Fibroblast of the aortic adventitia (primary cell): ENCODE data around the gene SLC24A3. TPM values are rescaled to one million over a fixed set of nuclear protein-coding genes. Genes with fewer than 3 reads are reported as not detected.

Source experiments
- DNase-seq: peaks from one replicate; pipeline ENCODE4 v3.0.0-alpha.2; 2010; ENCODE audit warnings: low read depth
- H3K4me3 ChIP-seq: 2 replicates; pipeline ENCODE4 v1.5.1; 2011; ENCODE audit warnings: low read depth, mild to moderate bottlenecking, control low read depth, low read length, moderate library complexity
- total RNA-seq: library from RNA; depleted of rRNA; stranded (reverse); fragments of >200 nt; gene quantifications from 2 replicates; pipeline ENCODE4 v1.2.3, GENCODE V29; 2012; ENCODE audit warnings: low replicate concordance
- TF ChIP-seq, protein P1 (sequence below): IDR thresholded peaks from 2 replicates; pipeline ENCODE4 v1.5.1; 2011; ENCODE audit warnings: mild to moderate bottlenecking, low read length, control low read depth, inconsistent platforms; ENCODE audit not compliant: insufficient read depth

SLC24A3 gene
- total RNA-seq, 1 donor, result not detected

DNA sequence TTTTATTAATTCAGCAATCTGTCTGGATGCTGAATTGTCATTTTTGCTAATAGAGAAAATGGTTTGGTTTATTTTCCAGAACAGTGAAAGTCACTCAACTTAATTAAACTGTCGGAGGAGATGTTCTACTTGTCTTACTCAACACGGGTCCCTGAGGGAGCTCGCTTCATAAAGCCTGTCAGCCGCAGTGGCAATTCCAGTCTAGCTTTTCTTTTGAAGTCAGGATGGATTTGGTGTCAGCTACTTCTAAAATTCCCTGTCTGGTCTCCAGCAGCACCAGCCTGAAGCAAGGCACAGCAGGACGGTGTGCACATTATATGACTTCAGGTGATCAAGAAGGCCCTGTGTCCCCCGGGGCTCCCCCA is 261.5 kb downstream of the SLC24A3 start:
- TF ChIP-seq, protein P1, sequence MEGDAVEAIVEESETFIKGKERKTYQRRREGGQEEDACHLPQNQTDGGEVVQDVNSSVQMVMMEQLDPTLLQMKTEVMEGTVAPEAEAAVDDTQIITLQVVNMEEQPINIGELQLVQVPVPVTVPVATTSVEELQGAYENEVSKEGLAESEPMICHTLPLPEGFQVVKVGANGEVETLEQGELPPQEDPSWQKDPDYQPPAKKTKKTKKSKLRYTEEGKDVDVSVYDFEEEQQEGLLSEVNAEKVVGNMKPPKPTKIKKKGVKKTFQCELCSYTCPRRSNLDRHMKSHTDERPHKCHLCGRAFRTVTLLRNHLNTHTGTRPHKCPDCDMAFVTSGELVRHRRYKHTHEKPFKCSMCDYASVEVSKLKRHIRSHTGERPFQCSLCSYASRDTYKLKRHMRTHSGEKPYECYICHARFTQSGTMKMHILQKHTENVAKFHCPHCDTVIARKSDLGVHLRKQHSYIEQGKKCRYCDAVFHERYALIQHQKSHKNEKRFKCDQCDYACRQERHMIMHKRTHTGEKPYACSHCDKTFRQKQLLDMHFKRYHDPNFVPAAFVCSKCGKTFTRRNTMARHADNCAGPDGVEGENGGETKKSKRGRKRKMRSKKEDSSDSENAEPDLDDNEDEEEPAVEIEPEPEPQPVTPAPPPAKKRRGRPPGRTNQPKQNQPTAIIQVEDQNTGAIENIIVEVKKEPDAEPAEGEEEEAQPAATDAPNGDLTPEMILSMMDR, result no peak
- DNase-seq, result no peak
- no peak overlapping the region for H3K4me3 ChIP-seq

DNA sequence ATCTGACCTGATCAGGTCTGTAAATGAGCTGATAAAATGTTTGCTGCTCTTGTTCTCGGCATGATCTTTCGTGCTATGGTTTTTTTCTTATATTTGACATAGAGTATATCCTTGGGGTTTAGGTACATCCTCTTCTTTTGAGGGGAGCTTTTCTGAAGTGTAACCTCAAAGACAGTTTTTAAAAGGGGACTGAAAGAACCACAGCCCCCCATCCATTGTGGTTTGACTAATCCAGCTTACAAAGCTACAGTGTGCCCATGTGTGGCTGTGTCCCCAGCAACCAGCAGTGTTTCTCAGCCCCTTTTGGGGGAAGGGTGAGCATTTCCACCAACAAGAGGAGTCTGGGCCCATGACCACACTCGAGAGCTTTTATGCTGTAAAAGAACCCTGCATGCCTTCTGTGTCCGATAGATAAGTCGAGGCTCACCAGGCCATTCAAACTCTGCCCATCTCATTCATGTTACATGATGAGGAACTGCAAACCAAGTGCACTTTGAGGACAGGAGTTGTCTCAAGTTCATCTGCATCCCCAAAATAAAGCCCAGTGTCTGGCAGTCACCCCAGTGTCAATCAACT is 266.0 kb downstream of the SLC24A3 start:
- H3K4me3 ChIP-seq, result no peak overlapping the region
- no peak for DNase-seq
- TF ChIP-seq, protein P1, result no peak

DNA sequence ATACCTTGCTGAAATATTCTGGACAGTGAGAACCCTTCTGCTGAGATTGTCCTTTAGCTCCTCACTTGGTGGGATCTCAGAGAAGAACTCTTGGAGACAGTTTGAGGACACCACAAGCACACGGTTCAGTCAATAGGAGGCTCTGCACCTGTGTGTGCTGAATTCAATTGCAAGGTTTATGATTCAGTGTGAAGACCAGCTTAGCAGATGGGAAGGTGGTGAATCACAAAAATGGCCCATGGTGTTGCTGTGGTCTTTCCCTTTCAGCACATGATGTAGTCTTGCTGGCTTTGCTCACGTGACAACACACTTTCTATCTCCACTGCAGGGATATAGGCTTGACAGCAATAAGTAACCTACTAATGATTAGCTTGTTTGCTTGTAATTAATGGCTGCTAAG is 270.3 kb downstream of the SLC24A3 start:
- TF ChIP-seq, protein P1, result no peak
- H3K4me3 ChIP-seq, result no peak overlapping the region
- no peak for DNase-seq

DNA sequence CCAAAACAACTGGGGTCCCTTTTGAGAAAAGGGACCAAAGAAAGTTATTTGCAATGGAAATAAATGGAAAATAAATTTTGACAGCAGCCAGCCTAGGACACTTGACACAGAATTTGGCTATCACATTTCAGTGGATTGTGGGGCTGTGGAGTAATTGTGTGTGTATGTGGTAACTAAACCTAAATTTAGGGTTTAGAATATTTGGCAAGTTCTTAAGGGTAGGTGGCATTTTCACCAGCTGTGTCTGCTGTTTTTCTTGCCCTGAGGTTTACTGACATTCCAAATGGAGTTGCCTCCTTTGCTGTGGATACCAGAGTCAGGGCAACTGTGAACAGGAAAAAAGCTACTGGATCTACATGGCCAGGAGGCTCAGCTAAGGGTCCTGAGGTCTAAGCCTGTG is 270.9 kb downstream of the SLC24A3 start:
- no peak overlapping the region for H3K4me3 ChIP-seq
- no peak for DNase-seq
- TF ChIP-seq, protein P1, result no peak

DNA sequence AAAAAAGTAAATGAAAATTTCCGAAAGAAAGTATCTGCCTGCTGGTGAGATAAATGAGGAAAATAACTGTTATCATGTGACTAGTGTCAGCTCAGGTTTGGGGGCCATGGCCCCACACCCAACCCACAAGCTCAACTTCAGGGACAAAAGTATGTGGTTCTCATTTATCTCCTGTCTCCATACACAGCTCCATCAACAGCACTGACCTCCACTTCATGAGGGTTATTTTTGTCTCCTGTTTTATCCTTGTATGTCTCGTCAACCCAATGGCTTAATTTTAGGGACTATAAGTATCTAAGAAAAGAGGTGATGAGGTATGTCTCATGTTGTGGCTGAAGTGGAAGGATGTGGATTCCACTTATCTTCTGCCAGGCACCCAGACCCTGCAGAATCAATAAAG is 274.0 kb downstream of the SLC24A3 start:
- no peak overlapping the region for H3K4me3 ChIP-seq
- TF ChIP-seq, protein P1, result no peak
- DNase-seq, result no peak

DNA sequence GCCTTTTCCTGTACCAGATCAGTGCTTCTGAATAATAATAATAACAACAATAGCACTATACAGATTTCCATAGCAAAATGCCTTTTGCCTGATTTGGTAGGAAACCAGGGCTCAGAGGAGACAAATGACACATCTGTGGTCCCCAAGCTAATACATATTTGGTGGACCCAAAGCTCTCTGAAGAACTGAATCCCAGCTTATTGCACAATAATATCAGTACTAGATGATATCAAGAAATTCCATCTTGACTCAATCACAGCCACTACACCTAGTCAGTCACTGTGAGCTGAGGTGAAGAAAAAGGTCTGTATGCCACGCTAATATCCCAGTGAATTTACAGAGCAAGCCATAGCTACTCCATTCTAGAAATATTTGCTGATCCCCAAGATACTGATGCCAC is 275.0 kb downstream of the SLC24A3 start:
- H3K4me3 ChIP-seq, result no peak overlapping the region
- TF ChIP-seq, protein P1, result no peak
- DNase-seq, result no peak

DNA sequence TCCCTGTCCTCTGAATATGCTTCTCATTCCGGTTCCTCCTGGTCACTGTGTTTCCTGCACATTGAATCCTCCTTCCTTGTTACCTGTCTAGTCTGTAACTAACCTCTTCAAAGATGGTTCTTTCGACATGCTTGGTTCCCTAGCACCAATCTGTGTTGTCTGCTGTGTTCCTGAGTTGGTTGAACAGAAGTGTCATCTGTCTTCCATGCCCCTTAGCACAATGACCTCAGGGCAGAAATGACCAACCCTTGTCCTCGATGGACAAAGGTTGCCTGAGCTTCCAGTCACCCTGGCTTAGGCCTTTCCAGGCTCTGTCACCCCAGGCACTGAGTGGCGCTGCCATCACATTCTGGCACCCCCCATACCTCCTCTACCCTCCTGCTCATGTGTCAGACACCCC is 278.8 kb downstream of the SLC24A3 start:
- no peak for DNase-seq
- TF ChIP-seq, protein P1, result no peak
- H3K4me3 ChIP-seq, result no peak overlapping the region
